ENCODE results near the gene PRCD.

- no peak for TF ChIP-seq CTCF (IDR thresholded peaks at IDR 0.05)
- no peak for TF ChIP-seq EZH2 (IDR thresholded peaks at IDR 0.05; ENCODE audit: borderline replicate concordance, insufficient read depth, low read depth, low read length, poor library complexity, severe bottlenecking)
Observed at GRCh38 chr17:76492123-76492988, 47.5 kb upstream of the PRCD start.
